ENCODE data around the gene FBLN2. TPM values are rescaled to one million over a fixed set of nuclear protein-coding genes. Genes with fewer than 3 reads are reported as not detected.

FBLN2 gene
- polyA plus RNA-seq, 2 of the 4 experiments (the other 2 are of a cell fraction), result 1.1 to 2.7 TPM

- H3K27ac ChIP-seq, result no peak overlapping the region
- H3K4me1 ChIP-seq, result 0 out of 3 replicates have a peak, but pooled peaks cover 5% of the 10 kb centered on the region
- no peak for ATAC-seq
- no peak overlapping the region for H3K4me3 ChIP-seq
- 70% methylated on average over 28 of the region's 28 CpGs for WGBS (ENCODE audit: missing lambda C conversion rate)
- CTCF ChIA-PET, result interaction anchor here (1.2 to 2.9 kb wide), 3 partner anchors 57 to 95 kb away, joined by 4 to 12 read pairs (median 4); no protein-coding TSS in a partner anchor
- POLR2A ChIA-PET, result no interaction called here
- TF ChIP-seq KDM5A (IDR thresholded peaks at IDR 0.05) (no peak), FOSB (CRISPR knock-in tag; IDR thresholded peaks at IDR 0.05) (no peak), SREBF2 (IDR thresholded peaks at IDR 0.05) (no peak), ZFP36 (IDR thresholded peaks at IDR 0.05; ENCODE audit: borderline replicate concordance, partially characterized antibody) (peak; percentile 69)
- no peak overlapping the region for H3K4me2 ChIP-seq
- DNase-seq (ENCODE audit: low read depth in 1 of 2, low spot score in 1 of 2), result no peak
- H3K9me3 ChIP-seq, result no peaks in the 10 kb centered on the region
- no peak for FAIRE-seq
These were observed 4.1 kb downstream of the FBLN2 start for GRCh38 chr3:13552857-13553652.

GRCh38 chr3:13553686-13554085 is 4.8 kb downstream of the FBLN2 start:
- FAIRE-seq (no peak), DNase-seq (ENCODE audit: low read depth in 1 of 2, low spot score in 1 of 2) (no peak), ATAC-seq (no peak)
- H3K27ac ChIP-seq, result no peak overlapping the region
- ChIA-PET CTCF (interaction anchor here (1.2 to 1.5 kb wide), 3 partner anchors 24 to 94 kb away, joined by 3 to 4 read pairs (median 4); no protein-coding TSS in a partner anchor), POLR2A (no interaction called here)
- no peak overlapping the region for H3K4me3 ChIP-seq
- TF ChIP-seq PHF8 (IDR thresholded peaks at IDR 0.05; ENCODE audit: borderline replicate concordance, low read depth) (no peak), CBX8 (IDR thresholded peaks at IDR 0.05) (no peak), NR3C1 (IDR thresholded peaks at IDR 0.05) (no peak), CHD4 (IDR thresholded peaks at IDR 0.05; ENCODE audit: borderline replicate concordance) (no peak), USF2 (IDR thresholded peaks at IDR 0.05) (no peak), HES2 (IDR thresholded peaks at IDR 0.05) (no peak), KDM5A (IDR thresholded peaks at IDR 0.05) (no peak), HOXB5 (CRISPR knock-in tag; IDR thresholded peaks at IDR 0.05) (no peak), BHLHE40 (IDR thresholded peaks at IDR 0.05; ENCODE audit: low read depth, low read length) (no peak), RARB (CRISPR knock-in tag; IDR thresholded peaks at IDR 0.05) (no peak), REST (IDR thresholded peaks at IDR 0.05) (no peak), KDM1A (IDR thresholded peaks at IDR 0.05; ENCODE audit: low read depth) (no peak), ESRRA (IDR thresholded peaks at IDR 0.05; ENCODE audit: borderline replicate concordance, low read length) (no peak), JUN (IDR thresholded peaks at IDR 0.05) (no peak), HDAC2 (IDR thresholded peaks at IDR 0.05) (no peak), EP300 (IDR thresholded peaks at IDR 0.05) (no peak)
- no peaks in the 10 kb centered on the region for H3K9me3 ChIP-seq
- H3K4me2 ChIP-seq, result no peak overlapping the region
- H3K4me1 ChIP-seq, result no peaks in the 10 kb centered on the region
- WGBS (ENCODE audit: missing lambda C conversion rate), result 74% methylated on average over 6 of the region's 12 CpGs

- CTCF ChIA-PET, result no interaction called here
- DNase-seq (ENCODE audit: low read depth in 1 of 2, low spot score in 1 of 2), result no peak
- no peak for FAIRE-seq
These were observed 6.8 kb downstream of the FBLN2 start for GRCh38 chr3:13555753-13556152.

More at GRCh38 chr3:13555753-13556152, 6.8 kb downstream of the FBLN2 start:
- POLR2A ChIA-PET, result no interaction called here
- Histone ChIP-seq H3K4me3 (no peak overlapping the region), H3K4me2 (no peak overlapping the region), H3K27ac (no peak overlapping the region), H3K9me3 (no peaks in the 10 kb centered on the region), H3K4me1 (no peaks in the 10 kb centered on the region)
- WGBS (ENCODE audit: missing lambda C conversion rate), result 81% methylated on average over 10 of the region's 11 CpGs
- TF ChIP-seq SMC3 (IDR thresholded peaks at IDR 0.05) (no peak), CHD2 (IDR thresholded peaks at IDR 0.05; ENCODE audit: low read length, partially characterized antibody) (no peak), FOSL2 (IDR thresholded peaks at IDR 0.05) (no peak), FOSL2 (CRISPR knock-in tag; IDR thresholded peaks at IDR 0.05) (no peak), SREBF2 (IDR thresholded peaks at IDR 0.05) (no peak), EHMT2 (IDR thresholded peaks at IDR 0.05; ENCODE audit: low read depth) (no peak), ZFP36 (IDR thresholded peaks at IDR 0.05; ENCODE audit: borderline replicate concordance, partially characterized antibody) (no peak), HES2 (IDR thresholded peaks at IDR 0.05) (no peak), MAX (IDR thresholded peaks at IDR 0.05) (no peak), RFX5 (IDR thresholded peaks at IDR 0.05) (no peak), BHLHE40 (IDR thresholded peaks at IDR 0.05; ENCODE audit: low read depth, low read length) (no peak), RCOR1 (IDR thresholded peaks at IDR 0.05; ENCODE audit: low read depth, low read length) (no peak)
- no peak for ATAC-seq

Measured in A549 (cell line).